Measurements from ENCODE around the gene GSN.

- TF ChIP-seq EZH2 (IDR thresholded peaks at IDR 0.05; ENCODE audit: borderline replicate concordance, low read length) (no peak), CTCF (conservative IDR thresholded peaks at IDR 0.05 in 1 of 2, IDR thresholded peaks at IDR 0.05 in 1 of 2; ENCODE audit: extremely low read depth in 1 of 2, insufficient read depth in 1 of 2, low read depth in 1 of 2, low read length in 2 of 2) (no peak)
Observed at GRCh38 chr9:121232251-121232650, 35.7 kb upstream of the GSN start.
